NCI-H1417 (cell line): ENCODE data around the gene PAXX.

Experiments used
- DNase-seq, 3 experiments: peaks; one replicate each; lab custom pipeline; 2025; lab: John Stamatoyannopoulos, UW

Gene PAXX, protein sequence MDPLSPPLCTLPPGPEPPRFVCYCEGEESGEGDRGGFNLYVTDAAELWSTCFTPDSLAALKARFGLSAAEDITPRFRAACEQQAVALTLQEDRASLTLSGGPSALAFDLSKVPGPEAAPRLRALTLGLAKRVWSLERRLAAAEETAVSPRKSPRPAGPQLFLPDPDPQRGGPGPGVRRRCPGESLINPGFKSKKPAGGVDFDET

DNA sequence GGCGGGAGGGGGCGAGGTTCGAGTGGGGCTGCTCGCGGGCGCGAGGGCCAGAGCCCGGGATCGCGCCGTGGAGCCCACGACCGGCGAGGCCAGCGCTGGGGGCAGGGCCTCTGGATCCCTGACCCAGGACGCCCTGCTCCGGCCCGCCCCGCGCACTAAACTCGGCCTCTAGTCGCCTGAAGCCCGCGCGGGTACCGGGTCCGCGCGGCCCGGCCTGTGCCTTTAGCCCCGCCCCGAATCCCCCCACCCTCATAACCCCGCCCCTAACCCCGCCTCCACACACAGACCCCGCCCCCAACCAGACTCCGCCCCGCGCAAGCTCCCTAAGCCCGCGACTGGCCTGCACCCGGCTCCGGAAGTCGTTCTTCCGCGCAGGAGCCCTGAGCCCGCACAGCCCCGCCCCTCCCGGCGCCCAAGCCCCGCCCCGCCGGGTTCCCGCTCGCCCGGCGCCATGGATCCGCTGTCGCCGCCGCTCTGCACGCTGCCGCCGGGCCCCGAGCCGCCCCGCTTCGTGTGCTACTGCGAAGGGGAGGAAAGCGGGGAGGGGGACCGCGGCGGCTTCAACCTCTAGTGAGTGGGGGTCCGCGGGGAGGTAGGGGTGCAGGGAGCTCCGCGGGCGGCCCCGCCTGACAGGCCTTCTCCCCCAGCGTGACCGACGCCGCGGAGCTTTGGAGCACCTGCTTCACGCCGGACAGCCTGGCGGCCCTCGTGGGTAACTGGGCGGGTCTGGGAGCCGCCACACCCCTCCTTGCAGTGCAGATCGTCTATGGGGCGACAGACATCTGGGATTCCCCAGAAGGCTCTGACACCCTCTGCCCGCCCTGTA lies at the start of gene PAXX:
TSS of gene PAXX (plus strand) at position 430 of the 826 bp plus-strand sequence. CDS start at position 452, 22 bp downstream.
- peak; percentile 81 to 90 (median 88) for DNase-seq

DNA sequence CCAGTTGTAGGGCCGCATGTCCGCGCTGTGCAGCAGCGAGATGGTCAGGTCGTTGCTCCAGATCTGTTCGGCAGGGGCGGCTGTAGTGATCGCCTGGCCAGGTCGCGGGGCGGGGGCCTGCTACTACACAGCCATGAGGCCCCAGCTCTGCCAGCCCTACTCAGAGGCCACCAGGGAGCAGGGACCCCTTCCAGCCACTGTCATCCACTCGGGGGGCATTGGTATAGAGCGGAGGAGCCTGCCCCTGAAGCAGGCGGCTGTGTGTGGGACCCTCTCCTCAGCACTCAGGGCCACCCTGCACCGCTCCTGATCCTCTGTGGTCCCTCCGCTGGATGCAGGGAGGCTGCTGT lies 49.4 kb upstream of the PAXX start:
- DNase-seq: no peak

DNA sequence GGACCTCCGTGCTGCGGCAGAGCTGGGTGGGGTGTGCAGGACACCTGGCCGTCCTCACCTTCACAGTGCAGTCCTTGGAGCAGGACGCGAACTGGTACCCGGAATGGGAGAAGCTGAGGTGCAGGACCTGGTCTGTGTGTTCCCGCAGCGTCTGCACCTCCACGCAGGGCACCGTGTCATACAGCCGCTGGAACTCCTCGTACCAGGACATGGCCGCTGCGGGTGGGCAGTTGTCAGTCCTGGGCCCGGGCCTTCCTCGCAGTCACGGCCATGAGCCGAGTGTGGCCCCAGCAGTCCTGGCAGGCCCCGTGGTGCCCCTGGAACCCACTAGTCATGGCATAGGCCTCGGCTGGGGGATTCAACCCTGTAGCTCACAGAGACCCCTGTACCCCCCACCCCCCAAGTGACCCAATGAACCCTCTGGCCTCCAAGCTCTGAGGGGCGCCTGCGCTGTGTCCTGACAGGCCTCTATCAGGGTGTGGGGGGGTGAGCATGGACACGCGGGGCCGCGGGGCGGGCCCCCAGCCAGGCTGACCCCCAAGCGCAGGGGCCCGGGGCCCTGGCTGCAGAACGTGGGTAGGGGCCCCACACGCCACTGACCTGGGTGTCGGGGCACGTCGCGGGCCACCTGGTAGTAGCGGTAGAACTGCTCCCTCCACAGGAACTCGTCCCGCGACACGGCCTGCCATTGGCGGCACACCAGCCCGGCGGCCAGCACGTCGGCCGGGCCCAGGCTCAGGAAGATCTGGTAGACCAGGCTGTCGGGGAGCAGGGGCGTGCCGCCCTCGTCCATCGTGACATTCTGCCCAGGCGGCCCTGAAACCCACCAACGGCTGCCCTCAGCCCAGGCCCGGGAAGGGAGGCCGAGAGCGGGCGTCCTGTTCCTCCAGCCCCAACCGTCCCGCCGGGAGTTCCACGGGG lies 48.7 kb upstream of the PAXX start:
- DNase-seq: peak in 2 of 3 experiments; percentile 60 to 62

DNA sequence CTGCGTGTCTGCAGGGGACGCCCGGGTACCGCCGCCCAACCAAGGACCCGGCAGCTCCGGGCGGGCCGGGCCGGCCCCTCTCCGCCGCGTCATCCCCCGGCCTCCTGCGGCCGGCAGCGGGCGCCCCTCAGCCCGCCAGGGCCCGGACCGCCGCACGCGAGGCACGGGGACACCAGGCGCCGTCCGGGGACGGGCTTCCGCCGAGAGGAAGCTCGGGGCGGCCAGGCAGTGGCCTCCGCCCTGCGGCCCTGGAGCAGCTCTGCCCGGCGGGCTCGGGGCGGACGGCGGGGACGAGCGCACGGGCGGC lies 48.1 kb upstream of the PAXX start:
- DNase-seq: no peak

DNA sequence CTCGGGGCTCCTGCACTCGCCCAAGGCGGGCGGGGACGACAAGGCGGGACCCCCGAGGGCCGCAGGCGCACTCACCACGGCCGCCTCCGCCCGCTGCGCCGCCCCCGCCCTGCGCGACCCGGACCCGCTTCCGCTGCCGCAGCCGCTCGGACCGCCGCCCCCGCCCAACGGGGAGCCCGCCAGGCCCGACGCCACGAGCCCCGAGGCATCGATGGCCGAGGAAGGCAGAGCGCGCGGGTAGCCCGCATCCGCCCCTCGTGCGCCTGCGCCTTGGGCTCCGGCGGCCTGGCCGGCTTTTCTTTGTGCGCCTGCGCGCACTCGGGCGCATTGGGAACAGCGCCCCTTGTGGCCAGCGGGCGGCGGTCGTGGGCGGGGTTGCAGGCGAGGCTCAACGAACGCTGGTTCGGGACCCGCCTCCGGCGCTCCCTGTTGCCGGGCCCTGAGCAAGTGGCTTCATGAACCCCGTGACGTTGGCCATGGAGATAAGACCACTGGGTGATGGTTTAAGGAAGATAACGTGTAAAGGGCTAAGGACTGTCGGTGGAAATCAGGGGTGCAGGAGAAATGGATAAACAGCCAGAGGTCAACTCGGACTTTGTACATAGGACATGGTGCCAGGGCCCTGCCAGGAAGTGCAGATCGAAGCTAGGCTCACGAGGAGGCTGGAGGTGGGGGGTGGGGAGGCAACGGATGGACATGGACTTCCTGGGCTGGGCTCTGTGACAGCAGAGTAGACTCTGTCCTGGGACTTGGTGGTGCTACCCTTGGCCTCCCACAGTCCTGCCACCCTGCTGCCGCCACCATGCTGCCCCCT lies 47.5 kb upstream of the PAXX start, which contains the start of the genes C8G and FBXW5:
TSS of gene C8G (plus strand) at position 725 of the 814 bp plus-strand sequence. CDS start at position 803, 78 bp downstream.
TSS of gene FBXW5 (minus strand) at position 220 of the 814 bp plus-strand sequence. CDS start 655 bp downstream, outside the sequence.
- peak; percentile 92 to 98 (median 97) for DNase-seq

DNA sequence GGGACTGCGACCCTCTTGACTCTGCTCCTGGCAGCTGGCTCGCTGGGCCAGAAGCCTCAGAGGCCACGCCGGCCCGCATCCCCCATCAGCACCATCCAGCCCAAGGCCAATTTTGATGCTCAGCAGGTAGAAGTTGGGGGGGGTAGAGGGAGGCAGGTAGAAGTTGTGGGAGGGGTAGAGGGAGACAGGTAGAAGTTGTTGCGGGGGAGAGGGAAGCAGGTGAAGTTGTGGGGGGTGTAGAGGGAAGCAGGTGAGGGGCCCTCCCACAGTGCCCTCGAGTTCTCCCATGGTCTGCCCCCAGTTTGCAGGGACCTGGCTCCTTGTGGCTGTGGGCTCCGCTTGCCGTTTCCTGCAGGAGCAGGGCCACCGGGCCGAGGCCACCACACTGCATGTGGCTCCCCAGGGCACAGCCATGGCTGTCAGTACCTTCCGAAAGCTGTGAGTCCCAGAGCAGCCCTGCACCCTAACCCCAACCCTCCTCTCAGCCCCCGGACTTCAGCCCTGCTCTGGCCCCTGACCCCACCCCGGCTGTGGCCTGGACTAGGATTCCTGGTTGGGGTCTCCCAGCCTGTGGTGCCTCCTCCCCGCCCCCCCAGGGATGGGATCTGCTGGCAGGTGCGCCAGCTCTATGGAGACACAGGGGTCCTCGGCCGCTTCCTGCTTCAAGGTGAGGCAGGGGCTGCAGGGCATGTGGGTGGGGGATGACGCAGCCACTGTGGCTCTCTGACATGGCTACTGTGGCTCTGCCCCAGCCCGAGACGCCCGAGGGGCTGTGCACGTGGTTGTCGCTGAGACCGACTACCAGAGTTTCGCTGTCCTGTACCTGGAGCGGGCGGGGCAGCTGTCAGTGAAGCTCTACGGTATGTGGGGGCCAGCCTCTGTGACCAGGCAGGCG lies 46.6 kb upstream of the PAXX start:
- no peak for DNase-seq

DNA sequence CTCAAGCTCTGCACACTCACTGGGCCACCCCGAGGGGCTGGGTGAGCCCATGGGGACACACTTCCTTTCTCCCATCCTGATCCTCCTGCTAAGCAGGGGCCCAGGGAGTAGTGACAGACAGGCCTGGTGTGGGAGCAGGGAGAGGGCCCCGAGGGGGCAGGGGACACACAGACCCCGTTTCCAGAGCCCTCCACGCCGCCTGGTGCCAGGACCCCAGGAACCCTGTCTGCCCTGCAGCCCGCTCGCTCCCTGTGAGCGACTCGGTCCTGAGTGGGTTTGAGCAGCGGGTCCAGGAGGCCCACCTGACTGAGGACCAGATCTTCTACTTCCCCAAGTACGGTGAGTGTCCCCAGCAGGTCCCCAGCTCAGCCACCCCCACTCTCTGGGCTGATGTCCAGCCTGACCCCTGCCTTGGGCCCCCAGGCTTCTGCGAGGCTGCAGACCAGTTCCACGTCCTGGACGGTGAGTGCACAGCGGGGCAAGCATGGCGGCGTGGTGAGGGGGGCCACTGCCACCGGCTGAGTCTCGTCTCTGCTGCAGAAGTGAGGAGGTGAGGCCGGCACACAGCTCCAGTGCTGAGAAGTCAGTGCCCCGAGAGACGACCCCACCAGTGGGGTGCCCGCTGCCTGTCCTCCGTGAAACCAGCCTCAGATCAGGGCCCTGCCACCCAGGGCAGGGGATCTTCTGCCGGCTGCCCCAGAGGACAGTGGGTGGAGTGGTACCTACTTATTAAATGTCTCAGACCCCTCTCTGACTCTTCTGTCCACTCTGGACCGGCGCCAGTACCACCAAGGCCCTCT lies 45.8 kb upstream of the PAXX start:
- DNase-seq: no peak

DNA sequence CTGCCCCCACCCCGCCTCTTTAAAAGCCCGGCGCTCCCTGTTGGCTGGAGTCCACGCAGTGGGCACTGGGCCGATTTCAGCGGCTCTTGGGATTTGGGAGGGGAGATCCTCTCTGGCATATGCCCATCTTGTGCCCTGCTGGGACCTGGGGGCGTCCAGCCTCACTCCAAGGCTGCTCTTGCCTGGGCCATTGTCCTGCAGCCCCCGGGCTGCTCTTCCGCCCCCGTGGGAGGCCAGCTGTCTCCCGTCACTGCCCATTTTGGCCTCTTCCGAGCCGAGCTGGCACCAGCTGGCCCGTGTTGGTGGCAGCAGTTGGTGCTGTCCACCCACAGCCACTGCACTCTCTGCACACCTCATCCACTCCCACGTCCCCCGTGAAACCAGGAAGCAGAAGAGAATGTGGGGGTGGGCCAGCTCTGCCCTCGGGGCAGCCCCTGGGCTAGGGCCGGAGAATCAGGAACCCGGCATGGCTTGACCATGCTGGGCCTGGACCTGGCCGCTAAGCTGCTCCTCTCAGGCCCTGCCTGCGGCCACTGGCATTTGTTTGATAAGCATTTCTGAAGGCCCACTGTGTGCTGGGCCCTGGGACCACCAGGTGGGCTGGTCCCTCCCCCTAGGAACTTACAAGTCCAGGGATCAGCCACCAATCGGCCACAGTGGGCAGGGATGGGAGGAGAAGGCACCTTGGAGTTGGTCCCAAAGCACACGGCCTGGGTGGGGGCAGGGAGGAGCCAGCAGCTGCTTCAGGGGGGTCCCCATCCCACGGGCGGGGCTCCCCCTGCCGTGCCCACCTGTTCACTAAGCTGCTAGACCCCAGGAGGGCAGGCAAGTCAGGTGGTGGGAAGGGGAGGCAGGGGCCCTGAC lies 45.0 kb upstream of the PAXX start:
- DNase-seq: no peak

DNA sequence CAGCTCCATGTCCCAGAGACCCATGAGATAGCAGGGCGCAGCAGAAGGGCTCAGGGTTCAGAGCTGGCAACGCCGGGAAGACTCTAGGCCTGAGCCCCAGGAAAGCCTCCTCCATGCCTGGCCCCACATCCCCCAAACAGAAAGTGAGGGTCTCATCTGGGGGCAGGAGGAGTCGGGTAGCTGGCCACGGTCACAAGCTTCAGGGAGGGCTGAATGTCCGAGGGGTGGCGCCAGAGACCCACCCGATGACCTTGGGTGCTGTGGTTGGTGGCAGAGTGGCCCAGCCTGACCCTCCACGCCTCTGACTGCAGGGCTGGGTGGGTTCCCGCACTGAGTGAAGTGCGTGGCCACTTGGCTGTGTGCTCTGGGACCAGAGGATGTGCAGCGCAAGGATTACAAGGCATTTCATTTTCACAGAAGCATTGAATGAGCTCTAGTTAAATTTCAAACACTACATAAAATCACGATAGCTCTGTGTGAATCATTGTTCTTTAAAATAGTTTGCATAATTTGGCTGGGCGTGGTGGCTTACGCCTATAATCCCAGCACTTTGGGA lies 44.2 kb upstream of the PAXX start:
- DNase-seq: peak in 2 of 3 experiments; percentile 14 to 40

DNA sequence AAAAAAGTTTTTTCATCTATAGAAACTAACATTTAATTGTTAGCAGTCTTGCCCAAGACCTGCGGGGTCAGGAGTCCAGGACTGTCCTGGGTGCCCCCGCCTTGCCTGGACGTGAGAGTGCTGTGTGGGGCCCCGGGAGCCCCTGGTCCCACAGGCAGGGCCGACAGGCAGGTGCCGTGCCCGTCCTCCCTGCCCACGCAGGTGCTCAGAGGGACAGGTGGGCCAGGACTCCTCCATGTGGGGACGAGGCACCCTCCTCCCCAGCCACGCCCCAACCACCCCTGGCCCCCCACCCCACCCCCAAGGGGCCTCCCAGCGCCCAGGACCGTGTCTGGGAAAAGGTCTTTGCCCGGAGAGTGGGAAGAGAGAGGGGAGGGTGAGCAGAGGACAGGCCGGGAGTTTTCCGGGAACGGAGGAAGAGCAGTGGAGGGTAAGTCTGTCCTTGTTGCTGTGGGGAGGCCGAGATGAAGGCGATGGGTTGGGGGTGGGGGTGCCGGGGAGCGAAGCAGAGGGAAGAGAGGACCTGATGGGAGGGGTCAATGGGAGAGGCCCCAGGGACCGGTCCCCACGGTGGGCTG lies 42.9 kb upstream of the PAXX start:
- DNase-seq: no peak

DNA sequence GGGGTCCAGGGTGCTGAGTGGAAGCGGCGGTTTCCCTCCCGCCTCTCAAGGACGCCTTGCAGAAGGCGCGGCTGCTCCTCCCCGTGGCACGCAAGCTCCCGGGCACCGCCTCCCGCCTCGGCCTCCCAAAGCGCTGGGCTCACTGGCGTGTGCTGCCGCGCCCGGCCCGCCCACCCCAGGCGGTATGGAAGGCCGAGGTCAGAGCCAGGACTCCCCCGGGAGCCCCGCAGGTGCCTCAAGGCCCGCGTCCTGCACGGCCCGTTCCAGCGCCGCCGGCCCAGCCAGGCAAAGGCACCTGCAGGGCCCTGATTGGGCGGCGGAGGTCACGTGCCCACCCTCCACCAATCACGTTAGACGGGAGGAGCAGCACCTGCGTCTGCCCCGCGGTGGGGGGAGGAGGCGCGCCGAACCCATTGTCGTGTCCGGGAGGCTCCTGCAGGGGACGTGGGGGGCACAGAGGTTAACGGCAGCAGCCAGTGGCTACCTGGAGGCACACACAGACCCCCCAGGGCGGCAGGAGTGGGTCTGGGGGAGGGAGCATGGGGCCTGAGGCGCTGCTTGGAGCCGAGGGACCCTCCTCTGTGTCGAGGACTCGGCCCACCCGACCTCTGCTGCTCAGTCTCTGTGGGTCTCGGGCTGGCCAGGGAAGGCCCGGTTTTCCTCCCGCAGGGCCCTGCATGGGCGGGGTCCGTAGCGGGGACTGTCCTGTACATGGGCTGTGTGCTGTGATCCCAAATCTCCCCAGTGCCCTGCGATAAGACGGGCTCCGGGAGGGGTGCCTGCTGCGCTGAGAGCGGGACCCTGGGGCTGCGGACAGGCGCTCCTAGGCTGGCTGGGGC lies 42.2 kb upstream of the PAXX start:
- peak; percentile 86 to 99 (median 99) for DNase-seq

DNA sequence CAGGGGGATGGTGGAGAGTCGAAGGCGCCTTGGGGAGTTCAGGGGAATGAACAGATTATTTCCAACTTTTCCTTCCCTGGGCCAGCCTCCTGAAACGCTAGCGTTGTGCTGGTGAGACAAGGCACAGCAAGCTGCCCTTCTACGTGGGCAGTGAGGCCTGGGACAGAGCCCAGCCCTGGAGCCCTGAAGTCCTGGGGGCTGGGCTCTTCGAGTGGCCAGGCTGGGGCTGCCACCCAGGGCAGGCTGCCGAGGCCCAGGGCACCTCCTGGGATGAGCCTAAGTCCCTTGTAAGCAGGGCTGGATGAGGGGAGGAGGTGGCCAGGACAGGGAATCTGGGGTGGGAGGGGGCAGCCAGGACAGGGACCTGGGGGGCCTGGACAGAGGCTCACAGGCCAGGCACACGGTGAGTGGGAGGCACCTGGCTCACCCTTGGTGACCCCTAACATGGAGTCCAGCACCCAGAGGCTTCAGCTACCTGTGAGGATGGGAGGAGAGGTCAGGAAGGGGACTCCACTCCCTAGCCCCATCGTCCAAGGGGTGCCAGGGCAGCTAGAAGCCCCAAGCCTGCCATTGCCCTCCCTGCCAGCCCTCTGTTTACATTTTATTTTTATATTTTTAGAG lies 41.5 kb upstream of the PAXX start:
- no peak for DNase-seq

DNA sequence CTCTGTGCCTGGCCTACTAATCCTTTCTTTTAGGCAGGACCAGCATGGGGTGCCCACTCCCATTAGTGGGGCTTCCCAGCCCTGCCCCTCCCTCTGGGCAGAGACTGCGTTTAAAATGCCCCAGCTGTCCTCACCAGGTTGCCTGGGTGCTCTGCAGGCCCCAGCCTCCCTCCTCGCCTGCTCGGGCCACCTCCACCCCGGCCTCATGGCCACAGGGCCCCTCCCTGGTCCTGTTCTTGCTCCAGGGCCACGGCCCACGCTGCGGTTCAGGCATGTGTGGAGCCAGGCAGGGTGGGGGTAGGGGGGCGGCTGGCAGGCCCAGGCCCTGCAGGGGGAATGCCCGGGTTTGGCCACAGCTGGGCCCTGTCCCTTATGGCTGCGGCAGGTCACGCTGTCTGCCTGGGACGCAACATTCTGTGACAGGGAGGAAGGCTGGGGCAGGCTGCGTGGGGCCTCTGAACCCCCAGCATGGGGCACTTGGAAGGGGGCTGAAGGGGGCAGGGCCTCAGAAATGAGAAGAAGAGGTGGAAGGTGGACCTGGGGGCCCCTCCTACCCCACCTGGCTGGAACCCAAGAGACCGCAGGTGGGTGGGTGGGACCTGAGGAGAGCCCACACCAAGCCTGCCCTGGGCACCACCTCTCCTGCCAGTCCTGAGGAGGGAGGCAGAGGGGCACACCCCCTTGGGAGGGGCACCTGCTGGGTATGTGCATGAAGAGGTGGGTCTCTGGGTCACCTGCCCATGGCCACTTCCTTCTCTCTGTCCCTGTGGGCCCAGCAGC lies 40.5 kb upstream of the PAXX start, which contains the start of gene LCN12:
TSS of gene LCN12 (plus strand) at position 733 of the 780 bp plus-strand sequence. CDS start 55 bp downstream, outside the sequence.
- DNase-seq: peak in 1 of 3 experiments; percentile 48

DNA sequence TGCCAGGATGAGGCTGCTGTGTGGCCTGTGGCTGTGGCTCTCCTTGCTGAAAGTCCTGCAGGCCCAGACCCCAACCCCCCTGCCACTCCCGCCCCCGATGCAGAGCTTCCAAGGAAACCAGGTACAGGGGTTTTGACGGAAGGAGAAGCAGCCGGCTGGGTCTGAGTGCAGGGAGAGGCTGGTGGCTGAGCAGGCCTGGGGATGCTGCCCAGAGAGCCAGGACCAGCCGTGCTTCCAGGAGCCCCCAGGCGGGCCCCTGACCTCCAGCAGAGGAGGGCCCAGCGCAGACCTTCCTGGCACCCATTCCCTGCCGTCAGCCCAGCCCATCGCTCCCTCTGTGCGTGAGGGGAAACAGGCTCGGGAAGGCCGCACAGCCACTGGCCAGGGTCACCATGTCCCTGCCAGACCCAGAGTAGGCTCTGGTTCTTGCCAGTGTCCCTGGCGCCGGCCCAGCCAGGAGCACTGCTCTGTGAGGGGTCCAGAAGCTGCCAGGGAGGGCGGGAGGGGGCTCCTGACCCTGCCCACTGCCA lies 39.8 kb upstream of the PAXX start:
- DNase-seq: peak in 2 of 3 experiments; percentile 20 to 48
